SKM-1 (cell line): ENCODE data around the gene HYOU1.
A peak's percentile ranks its signal among the peaks of the same experiment; 100 is the strongest.
"Not testable (repeated sequence)": the region's sequence is repeated elsewhere in the genome, so short reads cannot be mapped to it uniquely, and the experiment has no call there.

ENCODE experiments used
- DNase-seq: peaks from one replicate; lab custom pipeline; 2025; ENCODE audit not compliant: unreplicated experiment; lab: John Stamatoyannopoulos, UW

The HYOU1 gene

DNA sequence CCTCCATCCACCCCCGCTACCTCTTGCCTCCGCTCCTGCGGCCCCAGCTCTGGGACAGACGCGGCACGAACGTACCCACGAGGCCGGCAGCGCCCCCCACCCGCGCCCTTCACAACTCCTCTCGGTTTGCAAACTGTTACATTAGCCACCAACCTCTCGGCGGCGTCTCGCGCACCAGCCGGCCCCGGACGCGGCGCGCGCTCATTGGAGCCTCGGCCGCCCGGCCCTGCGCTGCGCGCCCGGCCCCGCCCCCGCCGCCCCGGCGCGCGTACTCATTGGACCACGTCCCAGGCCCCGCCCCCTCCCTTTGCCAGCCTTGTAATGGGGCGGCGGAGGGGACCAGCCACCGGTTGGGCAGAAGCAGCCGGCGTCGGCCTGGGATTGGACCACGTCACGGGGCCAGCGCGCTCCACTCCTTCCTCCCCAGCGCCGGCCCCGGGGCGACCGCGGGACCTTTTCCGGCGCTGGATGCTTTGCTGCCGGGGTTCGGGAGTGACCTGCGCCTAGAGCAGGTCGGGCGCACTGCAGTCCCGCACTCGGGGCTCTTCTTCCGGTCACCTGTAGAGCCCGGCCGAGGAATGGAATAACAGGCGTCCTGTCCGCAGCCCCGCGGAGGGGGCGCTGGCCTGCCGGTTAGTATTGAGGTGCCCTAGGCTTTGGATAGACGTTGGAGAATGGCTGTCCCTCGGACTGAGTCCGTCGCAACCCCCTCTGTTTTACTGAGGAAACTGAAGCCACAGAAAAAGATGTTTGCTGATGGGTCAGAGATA lies at the start of gene HYOU1:
TSS of gene HYOU1 (minus strand) at position 206 of the 770 bp plus-strand sequence. CDS start 1,045 bp downstream, outside the sequence.
- DNase-seq: peak; percentile 91

GRCh38 chr11:119103793-119104192 lies 46.8 kb upstream of the HYOU1 start:
- DNase-seq: no peak

- DNase-seq: not testable (repeated sequence)
Observed at GRCh38 chr11:119103161-119103664, 46.2 kb upstream of the HYOU1 start.

DNA sequence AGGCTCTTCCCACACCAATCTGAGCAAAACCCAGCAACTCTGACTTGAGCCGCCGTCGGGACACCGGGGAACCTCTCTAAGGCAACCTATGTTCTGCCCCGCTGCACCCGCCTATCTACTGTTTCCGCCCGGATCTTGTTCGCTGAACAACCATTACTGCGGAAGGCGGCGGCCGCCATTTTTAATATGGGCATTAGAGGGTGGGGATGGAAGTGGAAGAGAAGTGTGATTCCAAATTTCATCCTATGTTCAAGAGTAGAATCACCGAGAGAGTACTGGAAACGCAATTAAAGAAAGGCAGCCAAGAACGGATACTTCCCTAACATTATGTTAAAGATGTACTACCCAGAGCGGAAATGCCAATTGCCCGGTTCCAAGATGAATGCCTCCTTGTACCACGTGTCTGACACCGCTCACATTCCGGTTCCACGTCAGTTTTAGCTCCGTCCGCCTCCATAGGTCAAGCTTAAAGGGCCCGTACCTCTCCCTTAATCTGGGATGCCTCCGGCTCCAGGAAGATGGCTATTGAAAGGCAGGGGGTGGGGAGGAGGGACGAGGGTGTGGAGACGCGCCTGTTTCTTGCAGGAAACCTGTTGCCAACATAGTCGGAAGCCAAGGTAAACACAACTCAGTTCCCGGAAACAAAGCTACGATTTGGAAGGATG lies 44.9 kb upstream of the HYOU1 start, which contains the start of gene DPAGT1:
TSS of gene DPAGT1 (minus strand) at position 95 of the 665 bp plus-strand sequence. CDS start 198 bp downstream, outside the sequence.
- peak; percentile 95 for DNase-seq

DNA sequence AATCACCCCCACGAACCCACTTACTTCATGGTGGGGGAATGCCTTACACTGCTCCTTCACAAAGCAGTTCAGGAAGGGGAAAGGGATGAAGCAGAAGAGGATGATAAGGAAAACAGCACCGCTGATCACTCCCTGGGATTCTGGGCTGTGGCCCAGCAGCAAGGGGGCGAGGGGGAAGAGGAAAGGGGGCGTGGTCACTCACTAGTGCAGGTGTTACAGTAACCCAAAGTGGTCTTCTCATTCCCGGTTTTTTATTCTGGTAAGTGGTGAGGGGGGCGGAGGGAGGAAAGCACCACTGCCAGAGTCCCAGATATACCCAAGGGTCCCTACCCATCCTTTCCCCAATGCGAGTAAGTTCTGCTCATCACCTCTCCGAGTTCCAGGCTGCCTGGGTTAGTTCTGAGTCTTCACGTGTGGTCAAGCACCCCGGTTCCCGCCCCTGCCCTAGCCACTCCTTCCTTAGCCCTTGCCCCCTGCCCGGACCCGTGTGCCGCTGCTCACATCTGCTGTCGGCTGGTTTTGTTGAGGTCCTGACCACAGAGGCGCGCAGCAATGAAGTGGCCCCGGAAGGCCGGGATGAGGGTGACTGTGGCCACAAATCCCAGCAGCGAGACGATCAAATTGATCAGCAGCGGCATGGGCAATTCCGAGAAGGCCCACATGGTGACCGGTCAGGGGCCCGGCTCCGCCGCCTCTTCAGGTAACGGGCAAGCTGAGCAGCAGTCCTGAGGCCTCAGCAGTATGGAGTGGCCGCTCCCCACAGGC lies 44.2 kb upstream of the HYOU1 start:
- no peak for DNase-seq

- no peak for DNase-seq
Observed at GRCh38 chr11:119100246-119100970, 43.4 kb upstream of the HYOU1 start.

- no peak for DNase-seq
Observed at GRCh38 chr11:119099711-119100110, 42.7 kb upstream of the HYOU1 start.

DNA sequence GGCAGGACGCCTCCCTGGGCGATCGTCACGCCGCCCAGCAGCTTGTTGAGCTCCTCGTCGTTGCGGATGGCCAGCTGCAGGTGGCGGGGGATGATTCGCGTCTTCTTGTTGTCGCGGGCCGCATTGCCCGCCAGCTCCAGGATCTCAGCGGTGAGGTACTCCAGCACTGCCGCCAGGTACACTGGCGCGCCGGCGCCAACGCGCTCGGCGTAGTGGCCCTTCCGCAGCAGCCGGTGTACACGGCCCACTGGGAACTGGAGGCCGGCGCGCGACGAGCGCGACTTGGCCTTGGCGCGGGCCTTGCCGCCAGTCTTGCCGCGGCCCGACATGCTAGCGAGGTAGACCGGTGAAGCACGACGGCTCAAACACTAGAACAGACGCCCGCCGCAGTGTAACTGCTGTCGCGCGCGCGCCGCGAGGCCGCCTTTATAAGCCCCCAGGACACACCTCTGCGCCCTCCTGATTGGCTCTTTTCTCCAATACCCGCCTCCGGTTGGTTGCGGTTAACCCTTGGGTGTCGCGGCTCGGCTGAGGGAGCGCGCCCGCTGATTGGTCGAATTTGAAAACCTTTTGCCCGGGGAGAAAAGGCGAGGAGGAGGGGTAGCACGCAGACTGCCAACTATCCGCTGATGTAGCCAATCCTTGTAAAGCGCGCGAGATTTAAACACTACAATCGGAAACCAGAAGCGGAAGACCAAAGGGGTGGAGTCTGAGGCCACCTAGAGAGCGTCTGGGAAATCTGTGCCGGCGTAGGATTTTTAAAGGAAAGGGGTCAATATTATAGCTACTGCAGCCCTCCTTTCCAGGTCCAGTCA lies 38.3 kb upstream of the HYOU1 start:
- DNase-seq: peak; percentile 97

DNA sequence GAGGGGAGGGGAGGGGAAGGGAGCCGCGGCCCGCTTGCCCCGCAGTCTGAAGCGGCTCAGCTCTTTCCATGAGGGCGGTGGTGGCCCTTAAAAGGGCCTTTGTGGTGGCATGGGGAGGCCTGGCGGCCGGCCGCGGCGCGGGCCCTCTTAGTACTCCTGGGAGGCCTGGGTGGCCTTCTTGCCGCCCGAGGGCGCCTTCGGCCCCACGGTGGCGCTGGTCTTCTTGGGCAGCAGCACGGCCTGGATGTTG lies 37.7 kb upstream of the HYOU1 start:
- DNase-seq: peak; percentile 24

DNA sequence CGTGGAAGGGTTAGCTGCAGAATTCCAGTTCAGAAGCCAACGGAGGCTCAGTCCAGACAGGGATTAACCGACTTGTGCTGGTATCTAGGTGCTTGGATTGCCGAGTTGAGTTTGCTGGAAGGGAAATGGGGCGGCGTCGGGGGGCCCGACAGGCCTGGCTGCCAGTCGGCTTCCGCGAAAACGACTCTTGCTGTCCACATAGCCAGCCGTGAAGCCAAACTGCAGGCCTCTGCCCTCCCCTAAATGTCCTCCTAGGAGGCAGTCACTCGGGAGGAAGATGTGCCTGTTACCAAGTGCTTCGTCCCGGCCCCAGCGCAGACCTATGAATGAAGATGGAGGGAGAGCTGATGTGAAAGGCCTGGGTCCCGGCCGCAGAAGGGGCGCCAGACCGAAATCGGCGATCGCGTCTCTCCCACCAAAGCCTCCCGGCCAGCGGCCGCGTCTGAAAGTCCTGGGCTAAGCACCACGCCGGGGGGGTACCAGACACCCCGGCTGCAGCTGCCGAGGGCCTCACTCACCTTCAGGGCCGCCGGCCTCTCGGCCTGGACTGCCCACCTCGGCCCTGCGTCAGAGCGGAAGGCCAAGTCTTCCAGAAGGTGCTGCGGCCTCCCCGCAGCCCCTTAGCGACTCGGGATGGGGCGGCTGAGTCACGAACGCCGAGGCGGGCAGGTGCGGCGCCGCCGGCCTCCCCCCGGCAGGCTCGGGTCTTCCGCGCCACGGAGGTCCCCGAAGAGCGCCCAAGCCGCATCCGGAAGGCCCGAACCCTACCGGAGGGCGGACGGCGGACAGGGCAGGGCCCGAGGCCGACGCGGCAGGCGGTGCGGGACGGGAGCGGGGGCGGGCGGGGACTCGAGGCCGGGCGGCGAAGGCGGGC lies 37.2 kb upstream of the HYOU1 start:
- DNase-seq: no peak

DNA sequence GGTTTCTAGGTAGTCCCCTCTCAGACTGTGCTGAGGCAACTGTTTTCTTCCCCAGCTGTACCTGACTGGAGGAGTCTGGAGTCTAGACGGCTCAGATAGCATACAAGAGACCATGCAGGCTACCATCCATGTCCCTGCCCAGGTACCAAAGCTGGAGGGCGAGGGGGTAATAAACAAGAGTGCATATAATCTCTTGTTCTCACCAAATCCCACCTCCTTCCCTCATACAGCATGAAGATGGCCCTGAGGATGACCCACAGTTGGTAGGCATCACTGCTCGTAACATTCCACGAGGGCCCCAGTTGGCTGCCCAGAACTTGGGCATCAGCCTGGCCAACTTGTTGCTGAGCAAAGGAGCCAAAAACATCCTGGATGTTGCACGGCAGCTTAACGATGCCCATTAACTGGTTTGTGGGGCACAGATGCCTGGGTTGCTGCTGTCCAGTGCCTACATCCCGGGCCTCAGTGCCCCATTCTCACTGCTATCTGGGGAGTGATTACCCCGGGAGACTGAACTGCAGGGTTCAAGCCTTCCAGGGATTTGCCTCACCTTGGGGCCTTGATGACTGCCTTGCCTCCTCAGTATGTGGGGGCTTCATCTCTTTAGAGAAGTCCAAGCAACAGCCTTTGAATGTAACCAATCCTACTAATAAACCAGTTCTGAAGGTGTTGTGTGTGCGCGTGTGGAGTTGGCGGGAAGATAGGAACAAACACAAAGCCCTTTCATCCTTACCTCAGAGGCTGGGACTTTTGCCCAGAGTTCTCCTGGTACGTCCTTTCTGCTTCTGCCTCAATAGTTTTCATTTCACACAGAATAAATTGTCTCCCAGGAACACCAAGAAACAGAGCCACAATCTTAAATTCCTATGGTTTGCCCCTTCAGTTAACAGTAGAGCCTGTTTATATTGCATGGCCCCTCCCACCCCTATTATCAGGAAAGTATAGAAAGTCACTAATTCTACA lies 36.2 kb upstream of the HYOU1 start:
- DNase-seq: no peak

GRCh38 chr11:119091966-119092879 lies 35.2 kb upstream of the HYOU1 start:
- no peak for DNase-seq

DNA sequence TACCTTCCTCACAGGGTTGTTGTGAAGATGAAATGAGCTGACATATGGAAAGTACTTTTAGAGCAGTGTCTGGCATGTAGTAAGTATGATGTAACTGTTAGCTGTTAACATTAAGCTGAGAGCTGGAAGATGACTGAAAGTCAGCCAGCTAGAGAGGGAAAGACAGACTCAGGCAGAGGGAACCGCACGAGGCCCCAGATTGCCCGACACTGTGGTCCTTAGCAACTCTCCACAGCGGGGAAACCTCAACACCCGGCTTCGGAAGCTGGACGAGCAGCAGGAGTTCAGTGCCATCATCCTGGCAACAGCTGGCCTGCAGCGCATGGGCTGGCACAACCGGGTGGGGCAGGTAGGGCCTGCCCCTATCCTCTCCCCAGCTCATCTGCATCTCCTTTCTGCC lies 34.2 kb upstream of the HYOU1 start:
- DNase-seq: no peak

DNA sequence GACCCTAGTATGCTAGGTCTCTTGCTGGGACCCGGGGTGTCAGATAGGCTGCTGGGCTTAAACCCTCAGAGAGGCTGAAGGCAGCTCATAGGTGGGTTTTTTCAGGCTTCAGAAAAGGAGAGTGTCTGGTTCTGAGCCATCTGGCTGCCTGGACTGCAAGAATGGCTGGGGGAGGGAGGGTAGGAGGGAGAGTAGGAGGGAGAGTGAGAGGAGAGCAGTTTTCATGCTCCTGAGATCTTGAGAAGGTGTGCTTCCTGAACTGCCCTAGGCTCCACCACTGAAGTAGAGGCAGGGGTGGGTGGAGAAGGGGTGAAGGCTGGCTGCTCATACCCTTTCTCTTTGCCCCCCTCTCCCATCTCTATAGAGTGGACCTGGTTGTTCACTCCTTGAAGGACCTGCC lies 32.3 kb upstream of the HYOU1 start:
- no peak for DNase-seq

DNA sequence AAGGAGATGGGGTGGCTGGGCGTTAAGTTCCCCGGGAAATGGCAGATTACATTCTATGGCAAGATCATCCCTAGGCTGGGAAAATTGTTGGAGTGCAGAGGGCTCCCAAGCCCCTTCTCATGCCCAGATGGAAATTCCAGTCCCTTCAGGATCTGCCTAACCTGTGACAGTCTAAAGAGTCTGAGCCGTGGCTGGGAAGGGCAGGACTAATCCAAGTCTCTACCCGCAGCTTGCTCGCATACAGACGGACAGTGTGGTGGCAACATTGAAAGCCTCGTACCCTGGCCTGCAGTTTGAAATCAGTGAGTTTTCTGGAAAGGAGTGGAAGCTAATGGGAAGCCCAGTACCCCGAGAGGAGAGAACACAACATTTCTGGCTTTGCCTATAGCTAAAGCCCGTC lies 31.4 kb upstream of the HYOU1 start:
- DNase-seq: no peak

DNA sequence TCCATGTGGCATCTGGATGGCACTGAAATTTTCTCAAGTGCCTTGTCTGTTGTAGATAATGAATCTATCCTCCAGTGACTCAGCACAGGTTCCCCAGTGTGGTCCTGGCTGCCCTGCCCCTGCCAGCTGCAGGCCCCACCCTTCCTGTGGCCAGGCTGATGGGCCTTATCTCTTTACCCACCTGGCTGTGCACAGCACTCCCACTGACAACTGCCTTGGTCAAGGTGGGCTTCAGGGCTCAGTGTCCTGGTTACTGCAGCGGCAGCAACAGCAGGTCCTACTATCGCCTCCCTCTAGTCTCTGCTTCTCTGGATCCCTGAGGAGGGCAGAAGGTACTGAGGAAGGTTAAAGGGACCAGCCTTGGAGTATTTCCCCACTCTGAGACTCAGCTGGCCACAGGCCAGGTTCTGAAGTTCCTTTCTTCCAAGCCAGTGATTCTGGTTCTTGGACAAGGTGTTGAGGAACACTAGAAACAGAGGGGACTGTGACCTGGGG lies 30.8 kb upstream of the HYOU1 start:
- no peak for DNase-seq

DNA sequence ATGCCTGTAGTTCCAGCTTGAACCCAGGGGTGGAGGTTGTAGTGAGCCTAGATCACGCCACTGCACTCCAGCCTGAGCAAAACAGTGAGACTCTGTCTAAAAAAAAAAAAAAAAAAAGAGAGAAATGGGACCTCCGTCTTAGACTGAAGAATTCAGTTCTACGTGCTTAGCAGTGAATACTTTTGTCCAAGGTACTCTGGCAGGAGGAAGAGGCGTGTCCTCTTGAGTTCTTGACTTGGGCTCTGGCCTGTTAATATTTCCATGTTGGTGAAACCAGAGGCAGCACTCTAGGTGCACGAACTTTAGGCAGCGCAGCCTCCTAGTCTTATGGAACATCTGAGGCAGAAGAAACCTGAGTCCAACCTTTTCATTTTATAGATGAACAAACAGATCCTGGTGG lies 30.1 kb upstream of the HYOU1 start:
- no peak for DNase-seq
